Loucy (cell line): Measurements from ENCODE around the gene PRDM10.

Source experiments
- H2AFZ ChIP-seq: fragments of 200-600 bp; sonication (generic); 2 replicates; pipeline ENCODE4 v1.6.0; 2016; ENCODE audit warnings: antibody characterized with exemption, mild to moderate bottlenecking, low read length, moderate library complexity
- H3F3A ChIP-seq: fragments of 200-600 bp; 2 replicates; pipeline ENCODE4 v1.6.0; 2016; ENCODE audit warnings: antibody characterized with exemption, low read depth, mild to moderate bottlenecking
- H3K27me3 ChIP-seq: fragments of 200-600 bp; sonication (generic); 2 replicates; pipeline ENCODE4 v1.6.1; 2014; ENCODE audit warnings: low read length, mild to moderate bottlenecking; ENCODE audit not compliant: insufficient read depth, poor library complexity, severe bottlenecking
- H3K36me3 ChIP-seq: fragments of 200-600 bp; sonication (generic); 2 replicates; pipeline ENCODE4 v1.6.1; 2016; ENCODE audit warnings: low read length; ENCODE audit not compliant: insufficient read depth
- H3K4me1 ChIP-seq: fragments of 200-600 bp; sonication (generic); 2 replicates; pipeline ENCODE4 v1.5.1; 2014; ENCODE audit warnings: low read length, mild to moderate bottlenecking; ENCODE audit not compliant: insufficient read depth, poor library complexity, severe bottlenecking
- H3K4me2 ChIP-seq: fragments of 200-600 bp; sonication (generic); 2 replicates; pipeline ENCODE4 v1.6.0; 2014; ENCODE audit warnings: antibody characterized with exemption, low read length, low read depth, mild to moderate bottlenecking; ENCODE audit not compliant: poor library complexity, severe bottlenecking
- H3K4me3 ChIP-seq: fragments of 200-600 bp; sonication (generic); 2 replicates; pipeline ENCODE4 v1.5.1; 2014; ENCODE audit warnings: low read length, mild to moderate bottlenecking, mixed read lengths; ENCODE audit not compliant: poor library complexity, severe bottlenecking
- H3K79me2 ChIP-seq: fragments of 200-600 bp; sonication (generic); 2 replicates; pipeline ENCODE4 v1.6.1; 2014; ENCODE audit warnings: low read length; ENCODE audit not compliant: insufficient read depth
- H3K9ac ChIP-seq: fragments of 200-600 bp; sonication (generic); 2 replicates; pipeline ENCODE4 v1.6.0; 2014; ENCODE audit warnings: mild to moderate bottlenecking, low read depth, low read length, moderate library complexity; ENCODE audit not compliant: poor library complexity, severe bottlenecking
- H3K9me2 ChIP-seq: fragments of 200-600 bp; sonication (generic); replicated peaks from 2 replicates; pipeline ENCODE4 v1.6.1; 2016; ENCODE audit warnings: low read depth, low read length, mixed read lengths
- H3K9me3 ChIP-seq: fragments of 200-600 bp; sonication (generic); 2 replicates; pipeline ENCODE4 v1.6.1; 2014; ENCODE audit warnings: mild to moderate bottlenecking, antibody characterized with exemption, low read length, low read depth; ENCODE audit not compliant: insufficient read depth
- H4K20me1 ChIP-seq: fragments of 200-600 bp; sonication (generic); 2 replicates; pipeline ENCODE4 v1.6.0; 2014; ENCODE audit warnings: antibody characterized with exemption, low read length, mild to moderate bottlenecking; ENCODE audit not compliant: insufficient read depth, poor library complexity, severe bottlenecking
- EZH2phosphoT487 ChIP-seq: fragments of 200-600 bp; IDR thresholded peaks from 2 replicates; pipeline ENCODE4 v1.6.1; 2018; ENCODE audit warnings: antibody characterized with exemption, mild to moderate bottlenecking, moderate library complexity, borderline replicate concordance
- TF ChIP-seq, protein P1 (sequence below): fragments of 200-600 bp; sonication (generic); conservative IDR thresholded peaks from 2 replicates; pipeline ENCODE4 v1.5.1; 2014; ENCODE audit warnings: mild to moderate bottlenecking, antibody characterized with exemption, low read length

Gene PRDM10

DNA sequence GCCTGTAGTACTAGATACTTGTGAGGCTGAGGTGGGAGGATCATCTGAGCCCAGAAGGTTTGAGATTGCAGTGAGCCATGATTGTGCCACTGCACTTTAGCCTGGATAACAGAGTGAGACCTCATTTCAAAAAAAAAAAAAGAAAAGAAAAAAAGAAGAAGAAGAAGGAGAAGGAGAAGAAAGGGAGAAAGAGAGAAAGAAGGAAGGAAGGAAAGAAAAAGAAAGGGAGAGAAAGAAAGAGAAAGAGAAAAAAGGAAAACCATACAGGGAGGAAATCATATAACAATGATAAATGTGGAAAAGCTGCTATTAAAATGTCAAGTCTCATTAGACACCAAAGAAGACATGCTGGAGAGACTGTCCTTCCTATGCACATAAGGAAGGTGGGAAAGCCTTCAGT lies 5.7 kb upstream of the PRDM10 start:
- Histone ChIP-seq H3K4me2 (no peak overlapping the region), H3K9me3 (no peaks in the 10 kb centered on the region), H3K4me3 (no peak overlapping the region), H3K36me3 (no peaks in the 10 kb centered on the region), H2AFZ (no peak overlapping the region), H3K4me1 (peaks cover 9% of the 10 kb centered on the region), H3K27me3 (no peaks in the 10 kb centered on the region), H3F3A (no peaks in the 10 kb centered on the region), H4K20me1 (no peaks in the 10 kb centered on the region), H3K79me2 (no peaks in the 10 kb centered on the region), H3K9ac (no peak overlapping the region), H3K9me2 (no peaks in the 10 kb centered on the region)
- TF ChIP-seq EZH2phosphoT487 = no peak
- TF ChIP-seq, protein P1, sequence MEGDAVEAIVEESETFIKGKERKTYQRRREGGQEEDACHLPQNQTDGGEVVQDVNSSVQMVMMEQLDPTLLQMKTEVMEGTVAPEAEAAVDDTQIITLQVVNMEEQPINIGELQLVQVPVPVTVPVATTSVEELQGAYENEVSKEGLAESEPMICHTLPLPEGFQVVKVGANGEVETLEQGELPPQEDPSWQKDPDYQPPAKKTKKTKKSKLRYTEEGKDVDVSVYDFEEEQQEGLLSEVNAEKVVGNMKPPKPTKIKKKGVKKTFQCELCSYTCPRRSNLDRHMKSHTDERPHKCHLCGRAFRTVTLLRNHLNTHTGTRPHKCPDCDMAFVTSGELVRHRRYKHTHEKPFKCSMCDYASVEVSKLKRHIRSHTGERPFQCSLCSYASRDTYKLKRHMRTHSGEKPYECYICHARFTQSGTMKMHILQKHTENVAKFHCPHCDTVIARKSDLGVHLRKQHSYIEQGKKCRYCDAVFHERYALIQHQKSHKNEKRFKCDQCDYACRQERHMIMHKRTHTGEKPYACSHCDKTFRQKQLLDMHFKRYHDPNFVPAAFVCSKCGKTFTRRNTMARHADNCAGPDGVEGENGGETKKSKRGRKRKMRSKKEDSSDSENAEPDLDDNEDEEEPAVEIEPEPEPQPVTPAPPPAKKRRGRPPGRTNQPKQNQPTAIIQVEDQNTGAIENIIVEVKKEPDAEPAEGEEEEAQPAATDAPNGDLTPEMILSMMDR = no peak

DNA sequence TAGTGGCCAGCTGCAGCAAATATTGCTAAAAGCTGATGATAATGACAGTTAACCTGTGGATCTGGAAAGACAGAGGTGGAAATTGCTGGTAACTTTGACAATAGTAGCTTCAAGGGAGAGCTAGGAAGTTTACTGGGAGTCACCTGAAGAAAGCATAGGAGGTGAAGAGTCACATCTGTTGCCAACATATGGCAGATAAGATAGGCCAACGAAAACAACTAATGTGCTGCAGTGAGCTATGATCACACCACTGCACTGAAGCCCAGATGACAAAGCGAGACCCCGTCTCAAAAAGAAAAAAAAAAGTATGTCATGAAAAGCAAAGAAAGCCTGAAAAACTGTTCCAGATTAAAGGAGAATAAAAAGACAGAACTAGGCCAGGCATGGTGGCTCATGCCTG lies 4.3 kb upstream of the PRDM10 start:
- Histone ChIP-seq H3K27me3 (no peaks in the 10 kb centered on the region), H4K20me1 (no peaks in the 10 kb centered on the region), H3K9me2 (no peaks in the 10 kb centered on the region), H3K9me3 (no peaks in the 10 kb centered on the region), H3K4me1 (peaks cover 9% of the 10 kb centered on the region), H3K36me3 (no peaks in the 10 kb centered on the region), H3K79me2 (0 out of 2 replicates have a peak, but pooled peaks cover under 1% of the 10 kb centered on the region), H3F3A (no peaks in the 10 kb centered on the region), H3K4me3 (no peak overlapping the region), H2AFZ (no peak overlapping the region), H3K9ac (no peak overlapping the region), H3K4me2 (no peak overlapping the region)
- no peak for TF ChIP-seq EZH2phosphoT487
- TF ChIP-seq, protein P1 = no peak

GRCh38 chr11:130003717-130004001 lies 1.0 kb upstream of the PRDM10 start:
- Histone ChIP-seq H3K4me1 (peaks cover 31% of the 10 kb centered on the region), H2AFZ (peak overlapping the region; percentile 96), H3K27me3 (no peaks in the 10 kb centered on the region), H3K9me2 (no peaks in the 10 kb centered on the region), H3K4me2 (peak overlapping the region; percentile 69), H3F3A (no peaks in the 10 kb centered on the region), H3K9ac (peak overlapping the region; percentile 84), H3K4me3 (peak overlapping the region; percentile 84), H3K36me3 (no peaks in the 10 kb centered on the region), H3K79me2 (peaks cover 33% of the 10 kb centered on the region), H4K20me1 (peaks cover 14% of the 10 kb centered on the region), H3K9me3 (no peaks in the 10 kb centered on the region)
- no peak for TF ChIP-seq EZH2phosphoT487
- TF ChIP-seq, protein P1 = no peak
